IMR-90 (cell line): ENCODE measurements around the gene DEGS2. TPM values are rescaled to one million over a fixed set of nuclear protein-coding genes. Genes with fewer than 3 reads are reported as not detected.
A peak's percentile ranks its signal among the peaks of the same experiment; 100 is the strongest.
"Not testable (repeated sequence)": the region's sequence is repeated elsewhere in the genome, so short reads cannot be mapped to it uniquely, and the experiment has no call there.

ENCODE experiments used
- ATAC-seq: fragments of 200-7000 bp; cut with Tn5 transposase; 2 replicates; pipeline ENCODE4 v1.9.1; 2020; ENCODE audit warnings: low read depth, mild to moderate bottlenecking, moderate library complexity
- Bru-seq: library from RNA; stranded (reverse); fragments of 400-500 nt; gene quantifications from one replicate; lab custom pipeline; 2021; lab: Mats Ljungman, UMichigan
- BruChase-seq, 2 experiments: library from RNA; stranded (reverse); fragments of 400-500 nt; gene quantifications; one replicate each; lab custom pipeline; 2021; lab: Mats Ljungman, UMichigan
- BruUV-seq: library from RNA; stranded (reverse); fragments of 400-500 nt; replicated peaks from 2 replicates; lab custom pipeline; 2021; lab: Mats Ljungman, UMichigan
- CTCF ChIA-PET: fragments of 300-600 bp; formaldehyde crosslinking; extraction: SDS; loops from one replicate; lab custom pipeline; 2021; ENCODE audit warnings: antibody characterized with exemption; lab: Yijun Ruan, JAX
- POLR2A ChIA-PET: fragments of 300-600 bp; sonication (Branson Sonifier 250); formaldehyde crosslinking; loops from one replicate; lab custom pipeline; 2022; ENCODE audit warnings: antibody characterized with exemption; ENCODE audit not compliant: unreplicated experiment; lab: Charles Lee
- DNase-seq: peaks from one replicate; pipeline ENCODE4 v3.0.0; 2013
- H2AFZ ChIP-seq: replicated peaks from 2 replicates; pipeline ENCODE3; 2013; ENCODE audit warnings: low read length, mild to moderate bottlenecking; ENCODE audit not compliant: poor library complexity
- H2AK5ac ChIP-seq: 2 replicates; pipeline ENCODE4 v1.6.1; 2013; ENCODE audit warnings: low read depth, low read length, inconsistent platforms
- H2AK9ac ChIP-seq: replicated peaks from 2 replicates; pipeline ENCODE3; 2013; ENCODE audit warnings: mild to moderate bottlenecking, low read depth, low read length, moderate library complexity; ENCODE audit not compliant: poor library complexity
- H2BK120ac ChIP-seq: 2 replicates; pipeline ENCODE4 v1.6.1; 2013; ENCODE audit warnings: low read depth, low read length, inconsistent platforms
- H2BK15ac ChIP-seq: 3 replicates; pipeline ENCODE4 v1.6.1; 2013; ENCODE audit warnings: low read depth, low read length, inconsistent platforms
- H2BK20ac ChIP-seq: 2 replicates; pipeline ENCODE4 v1.6.1; 2013; ENCODE audit warnings: low read depth, mild to moderate bottlenecking, inconsistent platforms, low read length, moderate library complexity
- H2BK5ac ChIP-seq: 2 replicates; pipeline ENCODE4 v1.6.1; 2013; ENCODE audit warnings: mild to moderate bottlenecking, low read depth, low read length, inconsistent platforms; ENCODE audit not compliant: poor library complexity, severe bottlenecking
- H3K14ac ChIP-seq: replicated peaks from 2 replicates; pipeline ENCODE4 v1.6.1; 2013; ENCODE audit warnings: low read depth, low read length, inconsistent platforms
- H3K18ac ChIP-seq: 2 replicates; pipeline ENCODE4 v1.6.1; 2013; ENCODE audit warnings: low read depth, low read length, control low read depth
- H3K23ac ChIP-seq: 2 replicates; pipeline ENCODE4 v1.6.1; 2013; ENCODE audit warnings: low read depth, low read length, inconsistent platforms
- H3K27ac ChIP-seq: 2 replicates; pipeline ENCODE4 v1.5.1; 2013; ENCODE audit warnings: mild to moderate bottlenecking, control low read depth, low read length; ENCODE audit not compliant: insufficient read depth
- H3K27me3 ChIP-seq: 2 replicates; pipeline ENCODE4 v1.6.1; 2013; ENCODE audit warnings: low read length; ENCODE audit not compliant: control insufficient read depth, insufficient read depth
- H3K36me3 ChIP-seq: 2 replicates; pipeline ENCODE4 v1.6.1; 2013; ENCODE audit warnings: low read length, mixed read lengths; ENCODE audit not compliant: control insufficient read depth, insufficient read depth
- H3K4ac ChIP-seq: 2 replicates; pipeline ENCODE4 v1.6.1; 2013; ENCODE audit warnings: low read depth, low read length, inconsistent platforms
- H3K4me1 ChIP-seq: 2 replicates; pipeline ENCODE4 v1.6.1; 2013; ENCODE audit warnings: low read length, mixed read lengths; ENCODE audit not compliant: control insufficient read depth, insufficient read depth
- H3K4me2 ChIP-seq: 2 replicates; pipeline ENCODE4 v1.6.1; 2013; ENCODE audit warnings: low read depth, mild to moderate bottlenecking, control low read depth, low read length, moderate library complexity
- H3K4me3 ChIP-seq: 2 replicates; pipeline ENCODE4 v1.5.1; 2013; ENCODE audit warnings: low read depth, mild to moderate bottlenecking, control low read depth, low read length, moderate library complexity; ENCODE audit not compliant: insufficient read depth
- H3K56ac ChIP-seq: 2 replicates; pipeline ENCODE4 v1.6.1; 2013; ENCODE audit warnings: low read length, inconsistent platforms; ENCODE audit not compliant: insufficient read depth; ENCODE audit errors: extremely low read depth
- H3K79me1 ChIP-seq, 2 experiments: 2 replicates each; pipeline ENCODE4 v1.6.1; 2013; ENCODE audit warnings: low read length in 2 of 2, inconsistent platforms in 1 of 2, low read depth in 1 of 2
- H3K9ac ChIP-seq: 2 replicates; pipeline ENCODE4 v1.6.1; 2013; ENCODE audit warnings: low read depth, low read length, control low read depth
- H3K9me1 ChIP-seq: 2 replicates; pipeline ENCODE4 v1.6.1; 2013; ENCODE audit warnings: low read length, inconsistent platforms; ENCODE audit not compliant: insufficient read depth
- H3K9me3 ChIP-seq: 2 replicates; pipeline ENCODE4 v1.6.1; 2013; ENCODE audit warnings: low read length; ENCODE audit not compliant: control insufficient read depth, insufficient read depth
- H4K20me1 ChIP-seq: 2 replicates; pipeline ENCODE4 v1.6.1; 2013; ENCODE audit warnings: low read length, inconsistent platforms; ENCODE audit not compliant: insufficient read depth
- H4K5ac ChIP-seq: 2 replicates; pipeline ENCODE4 v1.6.1; 2013; ENCODE audit warnings: mild to moderate bottlenecking, low read depth, low read length, control low read depth
- H4K8ac ChIP-seq, 2 experiments: 2 replicates each; pipeline ENCODE4 v1.6.1; 2013; ENCODE audit warnings: low read depth in 2 of 2, low read length in 2 of 2, control low read depth in 1 of 2, inconsistent platforms in 1 of 2
- H4K91ac ChIP-seq: 2 replicates; pipeline ENCODE4 v1.6.1; 2013; ENCODE audit warnings: low read depth, low read length, inconsistent platforms; ENCODE audit not compliant: insufficient read depth
- MAZ ChIP-seq: IDR thresholded peaks from 2 replicates; pipeline ENCODE4 v1.6.1; 2012; ENCODE audit warnings: low read depth, mild to moderate bottlenecking, low read length, improper control_type of control experiment, moderate library complexity, borderline replicate concordance
- NFE2L2 ChIP-seq: fragments of 150-350 bp; IDR thresholded peaks from 2 replicates; pipeline ENCODE4 v1.6.1; 2016; ENCODE audit warnings: low read depth, mild to moderate bottlenecking, low read length
- RAD21 ChIP-seq: IDR thresholded peaks from 2 replicates; pipeline ENCODE4 v1.6.1; 2012; ENCODE audit warnings: low read length, improper control_type of control experiment
- WGBS, 2 experiments: methylation state at CpG; one replicate each; pipeline versions ENCODE4 v1.1.5 to v1.1.7; 2013; ENCODE audit warnings: missing lambda C conversion rate in 2 of 2; ENCODE audit not compliant: insufficient read length in 1 of 2; ENCODE audit errors: extremely low coverage in 2 of 2; 5-methylcytosine and 5-hydroxymethylcytosine counted together
- dilution Hi-C: fragments of 300-500 bp; cut with HindIII; formaldehyde crosslinking; loops from one replicate; pipeline ENCODE4 v1.14.3; 2018; ENCODE audit warnings: low sequenced_read_pairs; ENCODE audit not compliant: unreplicated experiment
- in situ Hi-C: fragments of 300-500 bp; cut with MboI; formaldehyde crosslinking; loops from 3 replicates; pipeline ENCODE4 v1.14.3; 2019; ENCODE audit warnings: low sequenced_read_pairs, inconsistent platforms, mixed read lengths
- intact Hi-C: fragments of 100-400 bp; cut with micrococcal nuclease; formaldehyde crosslinking; loops from 2 replicates; pipeline ENCODE4 v1.10.0; 2022
- long read RNA-seq: library from polyadenylated mRNA; unstranded; transcript quantifications from one replicate; pipeline ENCODE4 v2.0.0, GENCODE V29; 2021; ENCODE audit not compliant: unreplicated experiment
- polyA plus RNA-seq, 3 experiments: library from polyadenylated mRNA; depleted of rRNA; stranded (reverse); fragments of >200 nt; gene quantifications; 2 replicates each; pipeline ENCODE4 v1.2.3, GENCODE V29; 2012; ENCODE audit warnings: low replicate concordance in 1 of 3
- total RNA-seq: library from RNA; depleted of rRNA; stranded (reverse); fragments of >200 nt; gene quantifications from 2 replicates; pipeline ENCODE4 v1.2.3, GENCODE V29; 2012; rRNA removed

Gene DEGS2
- not detected in 2 replicates for total RNA-seq
- polyA plus RNA-seq (2012; rRNA removed) = not detected in 2 replicates
- 0.01 TPM in 1 of 2 replicates, not detected in the other for polyA plus RNA-seq (2012; cell fraction: cytosol; rRNA removed)
- polyA plus RNA-seq (2012; cell fraction: nucleus; rRNA removed; ENCODE audit: low replicate concordance) = 0.02 and 0.14 TPM in 2 replicates
- percentile 19 among the genes with signal in this experiment for Bru-seq, nascent RNA
- BruChase-seq, experiment 1, labeled RNA remaining after a 6-hour chase = percentile 29 among the genes with signal in this experiment
- percentile 28 among the genes with signal in this experiment for BruChase-seq, experiment 2, labeled RNA remaining after a 2-hour chase
- long read RNA-seq, partial matches to known transcripts = 0 of 1 reads
- long read RNA-seq, other reads (novel, unspliced or antisense) = 1 of 1 reads

DNA sequence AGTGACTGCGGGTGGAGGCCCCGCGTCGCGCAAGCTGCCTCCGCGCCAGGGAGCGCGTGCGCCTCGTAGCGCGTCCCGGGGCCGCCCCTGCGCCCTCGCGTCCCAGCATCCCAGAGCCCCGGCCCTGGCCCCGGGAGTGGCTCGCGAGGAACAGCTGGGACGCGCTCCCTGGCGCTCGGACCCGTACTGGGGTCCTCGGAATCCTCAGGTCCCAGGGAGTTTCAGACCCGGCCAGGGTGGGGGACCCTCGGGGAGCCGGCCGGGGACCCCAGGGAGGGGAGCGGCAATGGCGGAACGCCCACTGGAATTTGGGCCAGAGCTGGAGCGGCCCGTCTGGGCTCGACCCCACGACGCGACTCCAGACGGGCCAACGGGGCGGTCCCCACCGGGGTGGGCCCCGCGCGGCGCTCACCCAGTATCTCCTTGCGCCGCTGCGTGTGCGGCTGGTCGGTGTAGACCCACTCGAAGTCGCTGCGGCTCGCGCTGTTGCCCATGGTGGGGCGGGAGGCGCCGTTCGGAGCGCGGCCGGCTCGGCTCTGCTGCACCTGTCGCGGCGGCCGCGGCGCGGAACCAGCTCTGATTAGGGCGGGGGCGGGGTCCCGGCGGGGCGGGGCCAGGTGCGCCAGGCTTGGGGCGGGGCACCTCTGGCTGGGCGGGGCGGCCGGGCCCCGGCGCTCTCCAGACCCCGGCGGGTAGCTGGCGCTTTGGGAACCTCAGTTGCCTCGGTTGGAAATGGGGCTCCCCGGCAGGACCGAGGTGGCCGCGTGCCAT lies at the start of gene DEGS2:
TSS of gene DEGS2 (minus strand) at position 552 of the 771 bp plus-strand sequence. CDS start at position 494, 58 bp downstream.
- H4K5ac ChIP-seq = no peak within 1 kb of the TSS
- no peak within 1 kb of the TSS for H4K91ac ChIP-seq
- no peak within 1 kb of the TSS for H3K56ac ChIP-seq
- no peak within 1 kb of the TSS for H3K4ac ChIP-seq
- no peak within 1 kb of the TSS for H3K4me3 ChIP-seq
- CTCF ChIA-PET = interaction anchor here (0.5 kb wide), 1 partner anchor 187 kb away, joined by 3 read pairs; no protein-coding TSS in a partner anchor
- no peak within 1 kb of the TSS for H3K18ac ChIP-seq
- H2BK5ac ChIP-seq = no peak within 1 kb of the TSS
- no peak within 1 kb of the TSS for H2BK120ac ChIP-seq
- peaks cover 21% of the 10 kb centered on the region for H3K9me3 ChIP-seq
- no peak within 1 kb of the TSS for H3K9ac ChIP-seq
- H3K14ac ChIP-seq = no peak within 1 kb of the TSS
- dilution Hi-C loops (no loop called here), intact Hi-C loops (no loop called here), in situ Hi-C loops (no loop called here)
- H2AK9ac ChIP-seq = peak within 1 kb of the TSS; percentile 50
- no TSS peak for BruUV-seq
- no peak within 1 kb of the TSS for H3K27ac ChIP-seq
- DNase-seq (no peak), ATAC-seq (peak; percentile 69)
- no peaks in the 10 kb centered on the region for H3K36me3 ChIP-seq
- no peaks in the 10 kb centered on the region for H3K9me1 ChIP-seq
- H3K27me3 ChIP-seq = peaks cover 49% of the 10 kb centered on the region
- no peaks in the 10 kb centered on the region for H4K20me1 ChIP-seq
- H2BK15ac ChIP-seq = no peak within 1 kb of the TSS
- no peak within 1 kb of the TSS; the same call in 1 of the 2 replicates for H3K23ac ChIP-seq
- H3K4me1 ChIP-seq = no peaks in the 10 kb centered on the region
- 3% methylated on average over 66 of the region's 94 CpGs; no CpG with 5 or more reads in 1 of the 2 experiments for WGBS, 2 experiments
- TF ChIP-seq RAD21 (no peak), MAZ (no peak), NFE2L2 (no peak)
- peak within 1 kb of the TSS; percentile 44 for H3K4me2 ChIP-seq
- H4K8ac ChIP-seq = no peak within 1 kb of the TSS
- H3K79me1 ChIP-seq = no peaks in the 10 kb centered on the region
- H2AK5ac ChIP-seq = no peak within 1 kb of the TSS
- POLR2A ChIA-PET = no interaction called here
- H2BK20ac ChIP-seq = no peak within 1 kb of the TSS
- peak within 1 kb of the TSS; percentile 56 for H2AFZ ChIP-seq

GRCh38 chr14:100208136-100208535 lies 48.7 kb upstream of the DEGS2 start:
- H2BK5ac ChIP-seq, H3K9me1 ChIP-seq, ATAC-seq, dilution Hi-C loops, H3K14ac ChIP-seq, H2AK5ac ChIP-seq, H2BK120ac ChIP-seq, POLR2A ChIA-PET, H3K27me3 ChIP-seq, H3K36me3 ChIP-seq, H2AK9ac ChIP-seq, H4K5ac ChIP-seq, H3K9ac ChIP-seq, H3K4me2 ChIP-seq, H3K23ac ChIP-seq, H3K4me1 ChIP-seq, H3K4ac ChIP-seq, DNase-seq, H3K56ac ChIP-seq, CTCF ChIA-PET, BruUV-seq, H3K4me3 ChIP-seq, H2AFZ ChIP-seq, H4K20me1 ChIP-seq, H4K91ac ChIP-seq, H3K79me1 ChIP-seq, in situ Hi-C loops, H3K27ac ChIP-seq, intact Hi-C loops, H2BK15ac ChIP-seq, H3K9me3 ChIP-seq, H3K18ac ChIP-seq, H4K8ac ChIP-seq, H2BK20ac ChIP-seq: not testable (repeated sequence)
- 96% methylated on average over 15 of the region's 33 CpGs; no CpG with 5 or more reads in 1 of the 2 experiments for WGBS, 2 experiments
